Fibroblast of skin of back (primary cell): ENCODE measurements around the gene TPSB2.

Experiments
- DNase-seq: peaks from one replicate; pipeline ENCODE4 v3.0.0-alpha.2; 2013

TPSB2 gene

GRCh38 chr16:1181404-1182315, 48.3 kb downstream of the TPSB2 start:
- DNase-seq: no peak

- no peak for DNase-seq
Measured at GRCh38 chr16:1180549-1181403, 49.2 kb downstream of the TPSB2 start.
